ENCODE measurements around the gene CEP70.

The CEP70 gene

DNA sequence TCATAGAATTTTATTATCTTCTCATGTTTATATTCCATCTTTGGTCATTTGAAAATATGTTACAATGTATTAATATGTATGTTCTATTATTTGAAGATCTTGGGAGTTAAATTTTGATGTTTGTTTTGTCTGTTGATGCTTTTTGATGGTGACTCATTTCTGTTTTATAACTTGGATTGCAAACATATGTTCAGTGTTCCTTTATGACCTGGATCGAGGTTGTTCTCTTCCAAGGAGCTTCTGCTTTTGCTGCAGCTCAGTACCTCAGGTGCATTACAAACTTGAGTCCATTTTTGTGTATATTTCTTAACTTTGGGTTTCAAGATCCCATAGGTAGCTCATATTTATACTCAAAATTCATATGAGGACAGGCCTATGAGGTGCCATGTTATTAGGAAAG, 122.6 kb downstream of the CEP70 start:
- no peak for DNase-seq (ENCODE audit: low spot score)
- TF ChIP-seq, protein P1, sequence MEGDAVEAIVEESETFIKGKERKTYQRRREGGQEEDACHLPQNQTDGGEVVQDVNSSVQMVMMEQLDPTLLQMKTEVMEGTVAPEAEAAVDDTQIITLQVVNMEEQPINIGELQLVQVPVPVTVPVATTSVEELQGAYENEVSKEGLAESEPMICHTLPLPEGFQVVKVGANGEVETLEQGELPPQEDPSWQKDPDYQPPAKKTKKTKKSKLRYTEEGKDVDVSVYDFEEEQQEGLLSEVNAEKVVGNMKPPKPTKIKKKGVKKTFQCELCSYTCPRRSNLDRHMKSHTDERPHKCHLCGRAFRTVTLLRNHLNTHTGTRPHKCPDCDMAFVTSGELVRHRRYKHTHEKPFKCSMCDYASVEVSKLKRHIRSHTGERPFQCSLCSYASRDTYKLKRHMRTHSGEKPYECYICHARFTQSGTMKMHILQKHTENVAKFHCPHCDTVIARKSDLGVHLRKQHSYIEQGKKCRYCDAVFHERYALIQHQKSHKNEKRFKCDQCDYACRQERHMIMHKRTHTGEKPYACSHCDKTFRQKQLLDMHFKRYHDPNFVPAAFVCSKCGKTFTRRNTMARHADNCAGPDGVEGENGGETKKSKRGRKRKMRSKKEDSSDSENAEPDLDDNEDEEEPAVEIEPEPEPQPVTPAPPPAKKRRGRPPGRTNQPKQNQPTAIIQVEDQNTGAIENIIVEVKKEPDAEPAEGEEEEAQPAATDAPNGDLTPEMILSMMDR (IDR thresholded peaks at IDR 0.05; ENCODE audit: extremely low read depth, insufficient read depth, missing control alignments) = no peak
- in situ Hi-C loops (cut with MboI; ENCODE audit: low pct_unique_long_range_greater_than_20kb, low sequenced_read_pairs, unreplicated experiment) = loop anchor here (25.0 kb wide), 1 partner anchor 466 kb away; the partner anchor contains the start of genes FOXL2 and FOXL2NB

DNA sequence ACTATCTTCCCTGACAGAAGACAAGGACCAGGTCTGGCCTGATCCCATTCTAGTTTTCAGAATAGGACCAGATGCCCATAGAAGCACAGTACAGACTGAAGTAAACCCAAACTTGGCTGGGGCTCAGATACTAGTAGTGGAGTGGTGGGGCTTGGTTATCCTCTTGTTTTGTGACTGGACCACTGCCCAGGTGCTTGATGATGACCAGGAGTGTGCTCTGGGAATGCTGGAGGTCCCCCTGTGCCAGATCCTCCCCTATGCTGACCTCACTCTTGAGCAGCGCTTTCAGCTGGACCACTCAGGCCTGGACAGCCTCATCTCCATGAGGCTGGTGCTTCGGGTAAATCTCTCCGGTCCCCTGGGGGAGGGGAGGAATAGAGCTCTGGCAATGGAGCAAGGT, 123.4 kb downstream of the CEP70 start:
- DNase-seq (ENCODE audit: low spot score) = no peak
- in situ Hi-C loops (cut with MboI; ENCODE audit: low pct_unique_long_range_greater_than_20kb, low sequenced_read_pairs, unreplicated experiment) = loop anchor here (25.0 kb wide), 1 partner anchor 467 kb away; the partner anchor contains the start of genes FOXL2 and FOXL2NB
- TF ChIP-seq, protein P1 (IDR thresholded peaks at IDR 0.05; ENCODE audit: extremely low read depth, insufficient read depth, missing control alignments) = no peak

DNA sequence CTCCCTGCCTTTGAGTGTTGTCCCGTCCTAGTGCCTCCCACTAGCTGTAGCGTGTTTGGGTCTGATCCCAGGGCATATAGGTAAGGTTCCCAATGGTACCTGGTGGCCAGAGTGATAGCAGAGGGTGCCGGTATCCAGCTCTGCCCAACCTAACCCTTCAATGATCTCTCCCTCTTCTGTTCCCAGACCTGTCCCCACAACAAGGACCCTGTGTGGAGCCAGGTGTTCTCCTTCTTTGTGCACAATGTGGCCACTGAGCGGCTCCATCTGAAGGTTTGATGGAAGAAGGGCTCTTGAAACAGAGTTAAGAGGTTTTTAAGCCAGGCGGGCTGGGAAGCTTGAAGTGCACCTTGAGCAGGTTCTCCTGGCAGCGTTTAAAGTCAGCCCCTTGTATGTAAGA, 124.2 kb downstream of the CEP70 start:
- in situ Hi-C loops (cut with MboI; ENCODE audit: low pct_unique_long_range_greater_than_20kb, low sequenced_read_pairs, unreplicated experiment) = loop anchor here (25.0 kb wide), 1 partner anchor 467 kb away; the partner anchor contains the start of genes FOXL2 and FOXL2NB
- TF ChIP-seq, protein P1 (IDR thresholded peaks at IDR 0.05; ENCODE audit: extremely low read depth, insufficient read depth, missing control alignments) = no peak
- no peak for DNase-seq (ENCODE audit: low spot score)

DNA sequence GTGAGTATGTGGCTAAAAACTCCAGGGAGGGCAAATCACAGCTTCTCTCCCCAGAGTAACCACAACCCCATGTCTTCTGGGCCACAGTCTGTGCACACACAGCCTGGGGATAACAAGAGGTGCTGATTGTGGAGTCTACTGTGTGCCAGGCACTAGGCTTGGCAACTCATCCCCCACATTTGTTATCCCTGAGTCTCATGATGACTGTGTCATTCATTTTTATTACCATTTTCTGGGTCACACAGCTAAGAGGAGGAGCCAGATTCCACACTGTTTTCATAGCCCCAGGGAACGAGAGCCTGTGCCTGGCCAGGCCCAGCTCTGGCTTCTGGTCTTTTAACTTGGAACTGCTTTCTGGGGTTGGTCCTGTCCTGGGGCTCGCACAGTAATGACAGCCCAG, 125.2 kb downstream of the CEP70 start:
- TF ChIP-seq, protein P1 (IDR thresholded peaks at IDR 0.05; ENCODE audit: extremely low read depth, insufficient read depth, missing control alignments) = no peak
- in situ Hi-C loops (cut with MboI; ENCODE audit: low pct_unique_long_range_greater_than_20kb, low sequenced_read_pairs, unreplicated experiment) = loop anchor here (25.0 kb wide), 1 partner anchor 468 kb away; the partner anchor contains the start of genes FOXL2 and FOXL2NB
- DNase-seq (ENCODE audit: low spot score) = no peak

DNA sequence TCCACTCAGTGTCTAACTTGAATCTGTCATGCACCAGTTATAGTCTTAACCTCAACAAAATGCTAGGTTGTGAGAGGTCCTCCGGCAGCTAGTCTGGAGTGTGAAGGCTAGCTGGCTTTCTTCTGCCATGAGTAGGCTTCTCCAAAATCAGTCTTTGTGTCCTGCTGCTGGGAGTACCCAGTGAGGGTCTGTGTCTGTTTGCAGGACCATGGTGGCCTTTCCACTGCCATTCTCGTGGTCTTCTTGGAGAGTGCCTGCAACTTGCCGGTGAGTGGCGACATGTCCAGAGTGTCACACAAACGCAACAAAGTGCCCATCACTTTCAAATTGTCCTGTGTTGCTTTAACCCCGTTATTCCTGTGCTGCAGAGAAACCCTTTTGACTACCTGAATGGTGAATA, 125.6 kb downstream of the CEP70 start:
- DNase-seq (ENCODE audit: low spot score) = no peak
- in situ Hi-C loops (cut with MboI; ENCODE audit: low pct_unique_long_range_greater_than_20kb, low sequenced_read_pairs, unreplicated experiment) = loop anchor here (25.0 kb wide), 1 partner anchor 469 kb away; the partner anchor contains the start of genes FOXL2 and FOXL2NB
- TF ChIP-seq, protein P1 (IDR thresholded peaks at IDR 0.05; ENCODE audit: extremely low read depth, insufficient read depth, missing control alignments) = no peak

DNA sequence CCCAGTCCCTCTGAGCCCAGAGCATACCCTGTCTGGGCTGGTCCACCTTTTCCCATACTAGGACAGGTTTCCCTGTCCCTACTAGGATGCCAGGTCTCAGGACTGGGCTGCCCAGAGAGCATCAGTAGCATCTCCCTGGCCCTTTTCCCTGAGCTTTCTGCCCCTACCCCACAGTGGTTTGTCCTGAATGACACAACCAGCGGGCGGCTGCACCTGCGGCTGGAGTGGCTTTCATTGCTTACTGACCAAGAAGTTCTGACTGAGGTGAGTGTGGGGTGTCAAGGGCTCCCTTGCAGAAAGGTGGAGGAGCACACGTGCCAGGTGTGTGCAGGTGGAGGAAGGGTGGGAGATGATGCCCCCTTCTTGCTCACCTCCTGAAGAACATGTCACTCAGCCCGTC, 126.1 kb downstream of the CEP70 start:
- TF ChIP-seq, protein P1 (IDR thresholded peaks at IDR 0.05; ENCODE audit: extremely low read depth, insufficient read depth, missing control alignments) = no peak
- DNase-seq (ENCODE audit: low spot score) = no peak
- in situ Hi-C loops (cut with MboI; ENCODE audit: low pct_unique_long_range_greater_than_20kb, low sequenced_read_pairs, unreplicated experiment) = loop anchor here (25.0 kb wide), 1 partner anchor 469 kb away; the partner anchor contains the start of genes FOXL2 and FOXL2NB

Data from GM13977 (cell line).